Panc1 (cell line): ENCODE measurements around the gene RALA.

Source experiments
- CTCF ChIP-seq: fragments of 450-650 bp; IDR thresholded peaks from 2 replicates; pipeline ENCODE4 v1.5.1; 2017; ENCODE audit warnings: mild to moderate bottlenecking
- POLR2AphosphoS5 ChIP-seq: IDR thresholded peaks from 2 replicates; pipeline ENCODE4 v1.6.1; 2012; ENCODE audit warnings: mild to moderate bottlenecking, low read depth, low read length, moderate library complexity

- TF ChIP-seq CTCF: no peak
- TF ChIP-seq POLR2AphosphoS5: no peak
Observed at GRCh38 chr7:39697483-39697882, 74.1 kb downstream of the RALA start.
